ENCODE data around the gene MRPL38. TPM values are rescaled to one million over a fixed set of nuclear protein-coding genes. Genes with fewer than 3 reads are reported as not detected.

MRPL38 gene
- total RNA-seq, 2 experiments from 2014 or later = 112 to 198 TPM

- Histone ChIP-seq H3K4me1 (ENCODE audit: insufficient read depth, low read length, poor library complexity, severe bottlenecking) (peaks cover 29% of the 10 kb centered on the region), H3K4me3 (ENCODE audit: low read depth, low read length, poor library complexity, severe bottlenecking) (no peak overlapping the region), H3K79me2 (ENCODE audit: insufficient read depth, low read depth, low read length) (peaks cover 16% of the 10 kb centered on the region), H3K9me3 (ENCODE audit: low read length) (no peaks in the 10 kb centered on the region), H3K36me3 (ENCODE audit: insufficient read depth, low read length) (peaks cover 62% of the 10 kb centered on the region), H4K20me1 (ENCODE audit: insufficient read depth, low read length) (no peaks in the 10 kb centered on the region), H2AFZ (ENCODE audit: low read length) (no peak overlapping the region), H3K27ac (ENCODE audit: low read depth, low read length, poor library complexity, severe bottlenecking) (no peak overlapping the region), H3K4me2 (ENCODE audit: low read length) (no peak overlapping the region), H3K9me2 (ENCODE audit: insufficient read depth, low read length) (no peaks in the 10 kb centered on the region)
- TF ChIP-seq EZH2phosphoT487 (IDR thresholded peaks at IDR 0.05; ENCODE audit: borderline replicate concordance, low read depth, low read length) = no peak
- TF ChIP-seq CTCF (conservative IDR thresholded peaks at IDR 0.05; ENCODE audit: low read length) = no peak
- intact Hi-C loops (cut with micrococcal nuclease; ENCODE audit: unreplicated experiment) = loop anchor here (10.0 kb wide), 2 partner anchors 204 to 364 kb away; partner anchors contain the start of genes EXOC7 and UBALD2
- POLR2A ChIA-PET = no interaction called here
- no TSS peak for BruUV-seq (replicated peaks)
- DNase-seq (ENCODE audit: low spot score) = no peak
- CTCF ChIA-PET (ENCODE audit: unreplicated experiment) = no interaction called here
Observed at GRCh38 chr17:75900691-75901533, 3.8 kb downstream of the MRPL38 start.

DNA sequence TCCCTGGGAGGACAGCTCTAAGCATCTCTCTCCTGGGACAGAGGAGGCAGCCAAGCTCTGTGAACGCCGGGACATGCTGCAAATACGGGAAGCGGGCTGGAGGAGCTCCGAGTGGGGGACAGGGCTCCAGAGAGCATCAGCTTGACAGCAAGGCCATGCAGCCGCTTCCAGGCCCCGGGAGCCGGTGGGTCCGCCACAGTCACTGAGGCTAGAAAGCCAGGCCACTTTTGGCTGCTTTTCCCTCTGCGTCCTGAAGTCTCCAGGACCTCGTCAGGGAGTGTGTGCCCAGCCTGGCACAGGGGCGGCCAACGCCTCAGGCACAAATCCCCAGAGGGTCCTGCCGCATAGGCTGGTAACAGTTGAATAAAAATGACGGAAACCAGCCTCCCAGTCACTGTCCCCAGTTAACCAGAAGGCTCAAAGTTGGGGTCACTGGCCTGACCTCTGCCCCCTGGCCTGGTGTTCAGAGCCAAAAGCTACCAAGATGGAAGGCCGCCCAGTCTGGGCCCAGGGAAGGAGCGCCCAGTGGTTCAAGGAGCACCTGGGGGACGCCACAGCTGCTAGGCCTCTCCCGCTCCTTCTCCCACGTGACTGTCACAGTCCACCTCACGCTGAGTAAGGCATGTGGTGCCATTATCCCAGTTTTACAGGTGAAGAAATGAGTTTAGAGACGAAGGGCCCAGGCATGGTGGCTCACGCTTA, 4.8 kb downstream of the MRPL38 start:
- CTCF ChIA-PET (ENCODE audit: unreplicated experiment) = no interaction called here
- no TSS peak for BruUV-seq (replicated peaks)
- Histone ChIP-seq H3K27ac (ENCODE audit: low read depth, low read length, poor library complexity, severe bottlenecking) (no peak overlapping the region), H3K9me2 (ENCODE audit: insufficient read depth, low read length) (no peaks in the 10 kb centered on the region), H3K4me3 (ENCODE audit: low read depth, low read length, poor library complexity, severe bottlenecking) (no peak overlapping the region), H3K4me1 (ENCODE audit: insufficient read depth, low read length, poor library complexity, severe bottlenecking) (peaks cover 30% of the 10 kb centered on the region), H3K79me2 (ENCODE audit: insufficient read depth, low read depth, low read length) (peaks cover 26% of the 10 kb centered on the region), H3K4me2 (ENCODE audit: low read length) (no peak overlapping the region), H3K9me3 (ENCODE audit: low read length) (no peaks in the 10 kb centered on the region), H2AFZ (ENCODE audit: low read length) (no peak overlapping the region), H3K36me3 (ENCODE audit: insufficient read depth, low read length) (peaks cover 62% of the 10 kb centered on the region), H4K20me1 (ENCODE audit: insufficient read depth, low read length) (no peaks in the 10 kb centered on the region)
- DNase-seq (ENCODE audit: low spot score) = no peak
- intact Hi-C loops (cut with micrococcal nuclease; ENCODE audit: unreplicated experiment) = loop anchor here (10.0 kb wide), 2 partner anchors 205 to 365 kb away; partner anchors contain the start of genes EXOC7 and UBALD2
- TF ChIP-seq EZH2phosphoT487 (IDR thresholded peaks at IDR 0.05; ENCODE audit: borderline replicate concordance, low read depth, low read length) (no peak), CTCF (conservative IDR thresholded peaks at IDR 0.05; ENCODE audit: low read length) (no peak)
- POLR2A ChIA-PET = no interaction called here
